Tibial artery (tissue), 4 donors: ENCODE measurements around the gene RFC4.

Experiments
- DNase-seq, 2 donors: peaks; one replicate each; pipeline ENCODE4 v3.0.0-alpha.2; 2019
- H3K27ac ChIP-seq, 2 donors: fragments of 200-600 bp; sonication (generic) in 1 of 2; 1 replicate in 1 of 2; 2 replicates in 1 of 2; pipeline ENCODE4 v1.5.1; 2018 to 2019; ENCODE audit warnings: mild to moderate bottlenecking in 1 of 2
- H3K27me3 ChIP-seq, 2 donors: fragments of 200-600 bp; sonication (generic) in 1 of 2; one replicate each; pipeline versions ENCODE4 v1.5.1 to v1.6.0; 2016 to 2019
- H3K36me3 ChIP-seq, 3 donors: fragments of 200-600 bp; sonication (generic) in 2 of 3; one replicate each; pipeline ENCODE4 v1.5.1; 2016 to 2019; ENCODE audit warnings: mild to moderate bottlenecking in 2 of 3
- H3K4me1 ChIP-seq, 4 donors: fragments of 200-600 bp; sonication (generic) in 2 of 4; 1 replicate in 3 of 4; 2 replicates in 1 of 4; pipeline ENCODE4 v1.5.1; 2016 to 2019
- H3K4me3 ChIP-seq, 2 donors: fragments of 200-600 bp; sonication (generic) in 1 of 2; 1 replicate in 1 of 2; 2 replicates in 1 of 2; pipeline ENCODE4 v1.5.1; 2018 to 2019; ENCODE audit warnings: mild to moderate bottlenecking in 2 of 2
- H3K9me3 ChIP-seq, 3 donors: fragments of 200-600 bp; sonication (generic) in 1 of 3; one replicate each; pipeline ENCODE4 v1.5.1; 2016 to 2019
- intact Hi-C: fragments of 100-400 bp; cut with DNase I; formaldehyde crosslinking; loops from one replicate; pipeline ENCODE4 v1.15.0; 2023; ENCODE audit warnings: low total_unique reads
- TF ChIP-seq, protein P1 (sequence below), 2 experiments: fragments of 200-600 bp in 1 of 2; fragments of 450-650 bp in 1 of 2; IDR thresholded peaks; one replicate each; pipeline ENCODE4 v1.5.1; 2017 to 2019; ENCODE audit warnings: antibody characterized with exemption in 2 of 2, mild to moderate bottlenecking in 1 of 2, moderate library complexity in 1 of 2

The RFC4 gene

GRCh38 chr3:186788482-186789370 lies 17.6 kb downstream of the RFC4 start:
- Histone ChIP-seq H3K9me3 (no peaks in the 10 kb centered on the region), H3K36me3 (peaks cover 56 to 71% (median 70%) of the 10 kb centered on the region in 3 donors), H3K4me1 (peaks cover 0 to 51% (median 33%) of the 10 kb centered on the region in 4 donors), H3K4me3 (no peak overlapping the region), H3K27me3 (no peaks in the 10 kb centered on the region), H3K27ac (no peak overlapping the region)
- DNase-seq: no peak
- TF ChIP-seq, protein P1, sequence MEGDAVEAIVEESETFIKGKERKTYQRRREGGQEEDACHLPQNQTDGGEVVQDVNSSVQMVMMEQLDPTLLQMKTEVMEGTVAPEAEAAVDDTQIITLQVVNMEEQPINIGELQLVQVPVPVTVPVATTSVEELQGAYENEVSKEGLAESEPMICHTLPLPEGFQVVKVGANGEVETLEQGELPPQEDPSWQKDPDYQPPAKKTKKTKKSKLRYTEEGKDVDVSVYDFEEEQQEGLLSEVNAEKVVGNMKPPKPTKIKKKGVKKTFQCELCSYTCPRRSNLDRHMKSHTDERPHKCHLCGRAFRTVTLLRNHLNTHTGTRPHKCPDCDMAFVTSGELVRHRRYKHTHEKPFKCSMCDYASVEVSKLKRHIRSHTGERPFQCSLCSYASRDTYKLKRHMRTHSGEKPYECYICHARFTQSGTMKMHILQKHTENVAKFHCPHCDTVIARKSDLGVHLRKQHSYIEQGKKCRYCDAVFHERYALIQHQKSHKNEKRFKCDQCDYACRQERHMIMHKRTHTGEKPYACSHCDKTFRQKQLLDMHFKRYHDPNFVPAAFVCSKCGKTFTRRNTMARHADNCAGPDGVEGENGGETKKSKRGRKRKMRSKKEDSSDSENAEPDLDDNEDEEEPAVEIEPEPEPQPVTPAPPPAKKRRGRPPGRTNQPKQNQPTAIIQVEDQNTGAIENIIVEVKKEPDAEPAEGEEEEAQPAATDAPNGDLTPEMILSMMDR (IDR thresholded peaks at IDR 0.05): no peak
- intact Hi-C loops: no loop called here

- Histone ChIP-seq H3K27ac (no peak overlapping the region), H3K4me1 (peaks cover 0 to 51% (median 33%) of the 10 kb centered on the region in 4 donors), H3K4me3 (no peak overlapping the region), H3K27me3 (no peaks in the 10 kb centered on the region), H3K9me3 (no peaks in the 10 kb centered on the region), H3K36me3 (peaks cover 56 to 70% (median 65%) of the 10 kb centered on the region in 3 donors)
- DNase-seq: no peak
- intact Hi-C loops: no loop called here
- TF ChIP-seq, protein P1 (IDR thresholded peaks at IDR 0.05): no peak
These were observed 18.4 kb downstream of the RFC4 start for GRCh38 chr3:186787642-186788481.

- H3K9me3 ChIP-seq: no peaks in the 10 kb centered on the region
- no peak for DNase-seq
- H3K27ac ChIP-seq: no peak overlapping the region
- peaks cover 0 to 51% (median 33%) of the 10 kb centered on the region in 4 donors for H3K4me1 ChIP-seq
- peaks cover 56 to 70% (median 65%) of the 10 kb centered on the region in 3 donors for H3K36me3 ChIP-seq
- intact Hi-C loops: no loop called here
- no peaks in the 10 kb centered on the region for H3K27me3 ChIP-seq
- H3K4me3 ChIP-seq: no peak overlapping the region
- TF ChIP-seq, protein P1 (IDR thresholded peaks at IDR 0.05): no peak
These were observed 19.4 kb downstream of the RFC4 start for GRCh38 chr3:186786922-186787321.

- peaks cover 0 to 51% (median 33%) of the 10 kb centered on the region in 4 donors for H3K4me1 ChIP-seq
- peak overlapping the region; percentile 95 to 99 for H3K27ac ChIP-seq
- DNase-seq: no peak
- no peaks in the 10 kb centered on the region for H3K27me3 ChIP-seq
- TF ChIP-seq, protein P1 (IDR thresholded peaks at IDR 0.05): no peak
- intact Hi-C loops: no loop called here
- H3K36me3 ChIP-seq: peaks cover 56 to 65% (median 63%) of the 10 kb centered on the region in 3 donors
- no peaks in the 10 kb centered on the region for H3K9me3 ChIP-seq
- peak overlapping the region; percentile 81 to 92 for H3K4me3 ChIP-seq
These were observed 20.7 kb downstream of the RFC4 start for GRCh38 chr3:186785495-186786018.

- TF ChIP-seq, protein P1 (IDR thresholded peaks at IDR 0.05): no peak
- H3K4me1 ChIP-seq: peaks cover 0 to 45% (median 33%) of the 10 kb centered on the region in 4 donors
- no peaks in the 10 kb centered on the region for H3K9me3 ChIP-seq
- H3K4me3 ChIP-seq: peak overlapping the region; percentile 81 to 92
- H3K36me3 ChIP-seq: peaks cover 56 to 59% (median 57%) of the 10 kb centered on the region in 3 donors
- intact Hi-C loops: no loop called here
- no peaks in the 10 kb centered on the region for H3K27me3 ChIP-seq
- no peak for DNase-seq
- peak overlapping the region; percentile 95 to 99 for H3K27ac ChIP-seq
These were observed 21.3 kb downstream of the RFC4 start for GRCh38 chr3:186784820-186785494.
